Esophagus muscularis mucosa (tissue), 4 donors: ENCODE data around the gene ARHGAP8.

Experiments
- CTCF ChIP-seq, 3 experiments: fragments of 200-600 bp in 2 of 3; fragments of 450-650 bp in 1 of 3; sonication (generic) in 2 of 3; IDR thresholded peaks; one replicate each; pipeline ENCODE4 v1.5.1; 2017 to 2019; ENCODE audit warnings: antibody characterized with exemption in 3 of 3, mild to moderate bottlenecking in 2 of 3, moderate library complexity in 1 of 3
- EP300 ChIP-seq: sonication (generic); formaldehyde crosslinking; IDR thresholded peaks from one replicate; pipeline ENCODE4 v1.6.1; 2017; ENCODE audit warnings: antibody characterized with exemption
- POLR2A ChIP-seq: fragments of 450-650 bp; IDR thresholded peaks from one replicate; pipeline ENCODE4 v1.6.1; 2017; ENCODE audit warnings: antibody characterized with exemption, moderate library complexity, mild to moderate bottlenecking, low read depth

- TF ChIP-seq EP300 = no peak
- TF ChIP-seq POLR2A = no peak
- no peak for TF ChIP-seq CTCF (IDR thresholded peaks at IDR 0.05)
These were observed 45.2 kb upstream of the ARHGAP8 start for GRCh38 chr22:44707178-44707577.
